ENCODE measurements around the gene NEK3. TPM values are rescaled to one million over a fixed set of nuclear protein-coding genes. Genes with fewer than 3 reads are reported as not detected.

The NEK3 gene
- total and polyA plus RNA-seq, 5 donors from 2014 or later = 4.2 to 17.2 (median 6.9) TPM

DNA sequence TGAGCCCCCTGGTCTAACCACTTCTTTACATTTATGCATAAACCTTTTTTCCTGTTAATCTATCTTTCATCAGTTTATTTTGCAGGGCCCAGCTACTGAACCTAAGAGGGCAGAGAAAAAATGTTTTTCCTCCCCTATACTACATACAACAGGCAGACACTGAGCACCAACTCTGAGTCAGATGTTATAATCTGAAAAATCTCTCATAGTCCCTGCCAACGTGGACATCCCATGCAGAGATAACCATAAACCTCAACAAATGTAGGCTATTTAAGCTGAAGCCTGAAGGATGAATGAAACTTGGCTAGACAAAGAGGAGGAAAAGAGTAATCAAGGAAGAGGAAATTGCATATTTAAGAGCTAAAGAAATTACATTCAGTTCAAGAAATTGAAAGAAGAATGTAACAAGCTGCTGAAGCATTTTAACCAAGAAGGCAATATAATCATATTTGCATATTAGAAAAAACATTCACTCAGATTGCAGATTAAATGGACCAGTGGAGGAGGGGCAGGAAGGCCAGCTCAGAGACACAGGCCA is 2.6 kb downstream of the NEK3 start:
- no peaks in the 10 kb centered on the region for H3K27me3 ChIP-seq (ENCODE audit: control insufficient read depth, insufficient read depth, low read length)
- Mint-ChIP-seq H3K9me3 (no peaks in the 10 kb centered on the region), H3K36me3 (no peaks in the 10 kb centered on the region), H3K27me3 (no peaks in the 10 kb centered on the region), H3K4me3 (peak overlapping the region; percentile 12 to 89 (median 56)), H3K27ac (peak overlapping the region in 2 of 3 donors; percentile 2 to 3), H3K4me1 (peaks cover 22 to 35% (median 26%) of the 10 kb centered on the region in 4 donors)
- no peaks in the 10 kb centered on the region for H3K36me3 ChIP-seq (ENCODE audit: control insufficient read depth, insufficient read depth, low read length)
- H3K4me3 ChIP-seq (ENCODE audit: low read depth, low read length) = no peak overlapping the region
- no peak overlapping the region for H3K27ac ChIP-seq (ENCODE audit: insufficient read depth, low read length, poor library complexity, severe bottlenecking)
- no peak for DNase-seq
- H3K9me3 ChIP-seq (ENCODE audit: control insufficient read depth in 2 of 2, low read length in 2 of 2) = no peaks in the 10 kb centered on the region
- ATAC-seq (ENCODE audit: low read depth in 2 of 2) = no peak
- peaks cover 17% of the 10 kb centered on the region for H3K4me1 ChIP-seq (ENCODE audit: control insufficient read depth, insufficient read depth, low read length, poor library complexity, severe bottlenecking)

DNA sequence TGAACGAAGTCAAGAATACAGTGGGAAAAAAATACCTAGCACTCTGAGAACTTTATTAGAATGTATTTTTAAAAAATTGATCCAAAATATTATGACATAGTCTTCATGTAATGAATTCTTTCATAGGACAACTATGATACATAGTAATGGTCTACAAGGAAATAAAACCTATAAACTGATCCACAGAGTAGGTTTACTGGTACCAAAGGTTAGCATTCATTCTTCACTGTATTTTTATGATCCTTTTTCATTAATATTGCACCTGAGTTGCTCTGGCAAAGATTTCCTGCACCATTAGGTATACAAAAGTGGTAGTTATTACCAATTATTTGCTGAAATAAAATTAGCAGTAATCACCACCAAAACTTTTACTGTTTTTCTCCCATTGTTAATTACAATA is 4.2 kb downstream of the NEK3 start:
- no peak overlapping the region for H3K27ac Mint-ChIP-seq
- peaks cover 5% of the 10 kb centered on the region for H3K36me3 ChIP-seq (ENCODE audit: control insufficient read depth, insufficient read depth, low read length)
- H3K4me3 Mint-ChIP-seq = no peak overlapping the region

DNA sequence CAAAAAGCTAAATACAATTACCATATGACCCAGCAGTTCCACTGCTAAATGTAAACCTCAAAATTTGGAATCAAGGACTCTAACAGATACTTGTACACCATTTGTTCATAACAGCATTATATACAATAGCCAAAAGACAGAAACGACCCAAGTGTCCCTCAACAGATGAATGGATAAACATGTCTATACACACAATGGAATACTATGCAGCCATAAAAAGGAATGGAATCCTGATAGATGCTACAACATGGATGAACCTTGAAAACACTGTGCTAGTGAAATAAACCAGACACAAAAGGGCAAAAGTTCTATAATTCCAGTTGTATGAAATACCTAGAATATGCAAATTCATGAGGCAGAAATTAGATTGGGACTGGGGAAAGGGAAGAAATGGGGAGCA is 12.2 kb downstream of the NEK3 start:
- peaks cover 0 to 2% of the 10 kb centered on the region in 2 experiments for H3K9me3 ChIP-seq (ENCODE audit: control insufficient read depth in 2 of 2, low read length in 2 of 2)
- no peaks in the 10 kb centered on the region for H3K27me3 ChIP-seq (ENCODE audit: control insufficient read depth, insufficient read depth, low read length)
- Mint-ChIP-seq H3K27me3 (no peaks in the 10 kb centered on the region), H3K36me3 (peaks cover 18% of the 10 kb centered on the region), H3K4me3 (no peak overlapping the region), H3K9me3 (peaks cover 0 to 3% (median 0%) of the 10 kb centered on the region in 7 donors), H3K4me1 (no peaks in the 10 kb centered on the region), H3K27ac (no peak overlapping the region)
- H3K4me3 ChIP-seq (ENCODE audit: low read depth, low read length) = no peak overlapping the region
- no peak for DNase-seq
- H3K4me1 ChIP-seq (ENCODE audit: control insufficient read depth, insufficient read depth, low read length, poor library complexity, severe bottlenecking) = no peaks in the 10 kb centered on the region
- H3K27ac ChIP-seq (ENCODE audit: insufficient read depth, low read length, poor library complexity, severe bottlenecking) = no peak overlapping the region
- H3K36me3 ChIP-seq (ENCODE audit: control insufficient read depth, insufficient read depth, low read length) = peaks cover 8% of the 10 kb centered on the region
- no peak for ATAC-seq (ENCODE audit: low read depth in 2 of 2)

More for the DNA sequence above, 4.2 kb downstream of the NEK3 start:
- H3K27me3 Mint-ChIP-seq = no peaks in the 10 kb centered on the region
- Histone ChIP-seq H3K27ac (ENCODE audit: insufficient read depth, low read length, poor library complexity, severe bottlenecking) (no peak overlapping the region), H3K4me1 (ENCODE audit: control insufficient read depth, insufficient read depth, low read length, poor library complexity, severe bottlenecking) (peaks cover 16% of the 10 kb centered on the region), H3K9me3 (ENCODE audit: control insufficient read depth in 2 of 2, low read length in 2 of 2) (no peaks in the 10 kb centered on the region), H3K27me3 (ENCODE audit: control insufficient read depth, insufficient read depth, low read length) (no peaks in the 10 kb centered on the region), H3K4me3 (ENCODE audit: low read depth, low read length) (no peak overlapping the region)
- H3K9me3 Mint-ChIP-seq = no peaks in the 10 kb centered on the region
- peaks cover 22 to 35% (median 26%) of the 10 kb centered on the region in 4 donors for H3K4me1 Mint-ChIP-seq
- H3K36me3 Mint-ChIP-seq = peaks cover 4% of the 10 kb centered on the region
- DNase-seq (no peak), ATAC-seq (ENCODE audit: low read depth in 2 of 2) (no peak)

DNA sequence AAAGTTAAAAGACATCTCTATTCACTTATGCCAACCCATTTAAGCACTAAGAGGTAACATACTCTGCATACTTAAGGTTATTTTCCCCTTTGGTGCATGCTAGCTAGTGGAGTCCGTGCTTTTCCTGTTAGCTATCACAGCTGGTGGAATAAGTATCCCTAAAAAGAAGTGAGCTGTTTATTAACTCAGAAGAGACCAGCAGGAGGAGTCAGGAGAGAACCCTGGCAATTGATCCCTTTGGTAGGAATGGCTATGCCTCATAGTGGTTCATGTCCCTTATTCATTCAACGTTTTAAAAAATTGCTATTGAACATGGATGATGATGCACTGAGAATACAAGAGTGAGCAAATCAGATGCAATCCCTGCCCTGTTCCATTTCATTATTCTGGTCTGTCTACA is 18.1 kb downstream of the NEK3 start:
- H3K4me3 Mint-ChIP-seq = no peak overlapping the region
- peaks cover 3% of the 10 kb centered on the region for H3K36me3 ChIP-seq (ENCODE audit: control insufficient read depth, insufficient read depth, low read length)
- no peak for DNase-seq
- peaks cover 0 to 5% (median 0%) of the 10 kb centered on the region in 4 donors for H3K4me1 Mint-ChIP-seq
- H3K9me3 ChIP-seq (ENCODE audit: control insufficient read depth in 2 of 2, low read length in 2 of 2) = no peaks in the 10 kb centered on the region
- H3K4me3 ChIP-seq (ENCODE audit: low read depth, low read length) = no peak overlapping the region
- no peaks in the 10 kb centered on the region for H3K9me3 Mint-ChIP-seq
- no peaks in the 10 kb centered on the region for H3K4me1 ChIP-seq (ENCODE audit: control insufficient read depth, insufficient read depth, low read length, poor library complexity, severe bottlenecking)
- no peaks in the 10 kb centered on the region for H3K27me3 Mint-ChIP-seq
- no peaks in the 10 kb centered on the region for H3K27me3 ChIP-seq (ENCODE audit: control insufficient read depth, insufficient read depth, low read length)
- no peak overlapping the region for H3K27ac ChIP-seq (ENCODE audit: insufficient read depth, low read length, poor library complexity, severe bottlenecking)
- no peak overlapping the region for H3K27ac Mint-ChIP-seq
- no peak for ATAC-seq (ENCODE audit: low read depth in 2 of 2)
- peaks cover 20% of the 10 kb centered on the region for H3K36me3 Mint-ChIP-seq

DNA sequence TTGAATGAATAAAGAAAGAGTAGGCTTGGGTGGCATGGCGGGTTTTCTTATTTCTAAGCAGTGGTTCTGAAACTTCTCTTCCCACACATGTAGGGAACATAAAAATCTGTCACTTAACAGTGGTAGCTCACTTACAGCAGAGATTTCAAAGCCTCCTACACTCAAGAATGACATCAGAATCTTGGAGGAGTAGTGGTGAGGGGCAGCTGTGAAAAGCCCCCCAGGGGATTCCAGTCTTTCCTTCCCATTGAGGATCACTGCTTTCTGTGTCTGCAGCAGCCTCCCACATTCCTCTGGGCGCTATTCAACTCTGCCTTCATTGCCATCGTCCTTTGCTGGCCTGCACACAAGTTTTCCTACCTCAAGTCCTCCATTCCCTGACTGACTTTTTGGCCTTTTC is 21.9 kb downstream of the NEK3 start:
- Histone ChIP-seq H3K27me3 (ENCODE audit: control insufficient read depth, insufficient read depth, low read length) (no peaks in the 10 kb centered on the region), H3K27ac (ENCODE audit: insufficient read depth, low read length, poor library complexity, severe bottlenecking) (no peak overlapping the region), H3K4me1 (ENCODE audit: control insufficient read depth, insufficient read depth, low read length, poor library complexity, severe bottlenecking) (no peaks in the 10 kb centered on the region), H3K9me3 (ENCODE audit: control insufficient read depth in 2 of 2, low read length in 2 of 2) (no peaks in the 10 kb centered on the region), H3K4me3 (ENCODE audit: low read depth, low read length) (no peak overlapping the region), H3K36me3 (ENCODE audit: control insufficient read depth, insufficient read depth, low read length) (peaks cover 12% of the 10 kb centered on the region)
- ATAC-seq (ENCODE audit: low read depth in 2 of 2) (no peak), DNase-seq (no peak)
- Mint-ChIP-seq H3K27me3 (no peaks in the 10 kb centered on the region), H3K9me3 (no peaks in the 10 kb centered on the region), H3K27ac (peak overlapping the region in 1 of 3 donors; percentile 29), H3K36me3 (peaks cover 21% of the 10 kb centered on the region), H3K4me1 (peaks cover 0 to 5% (median 0%) of the 10 kb centered on the region in 4 donors), H3K4me3 (no peak overlapping the region)

DNA sequence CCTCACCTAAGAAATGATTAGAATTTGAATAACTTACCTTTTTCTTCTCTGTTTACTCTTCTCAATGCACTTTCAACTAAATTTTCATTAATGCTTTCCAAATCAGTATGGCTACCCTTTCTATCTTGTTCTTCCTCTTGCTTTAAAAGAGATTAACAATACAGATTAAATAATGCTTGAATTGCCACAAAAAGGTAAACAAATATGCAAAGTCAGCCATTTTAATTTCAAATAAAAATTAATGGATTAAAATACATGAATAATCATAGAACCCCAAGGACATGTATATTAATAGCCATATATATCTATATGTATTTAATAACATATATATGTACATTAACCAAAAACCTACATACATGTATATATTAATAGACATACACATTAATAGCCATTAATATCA is 22.6 kb downstream of the NEK3 start:
- ATAC-seq (ENCODE audit: low read depth in 2 of 2) (no peak), DNase-seq (no peak)
- H3K4me1 Mint-ChIP-seq = peaks cover 0 to 5% (median 0%) of the 10 kb centered on the region in 4 donors
- H3K4me3 Mint-ChIP-seq = no peak overlapping the region
- Histone ChIP-seq H3K4me1 (ENCODE audit: control insufficient read depth, insufficient read depth, low read length, poor library complexity, severe bottlenecking) (no peaks in the 10 kb centered on the region), H3K9me3 (ENCODE audit: control insufficient read depth in 2 of 2, low read length in 2 of 2) (no peaks in the 10 kb centered on the region), H3K27ac (ENCODE audit: insufficient read depth, low read length, poor library complexity, severe bottlenecking) (no peak overlapping the region), H3K27me3 (ENCODE audit: control insufficient read depth, insufficient read depth, low read length) (no peaks in the 10 kb centered on the region), H3K36me3 (ENCODE audit: control insufficient read depth, insufficient read depth, low read length) (peaks cover 18% of the 10 kb centered on the region), H3K4me3 (ENCODE audit: low read depth, low read length) (no peak overlapping the region)
- no peak overlapping the region for H3K27ac Mint-ChIP-seq
- H3K36me3 Mint-ChIP-seq = peaks cover 26% of the 10 kb centered on the region
- no peaks in the 10 kb centered on the region for H3K27me3 Mint-ChIP-seq
- no peaks in the 10 kb centered on the region for H3K9me3 Mint-ChIP-seq

DNA sequence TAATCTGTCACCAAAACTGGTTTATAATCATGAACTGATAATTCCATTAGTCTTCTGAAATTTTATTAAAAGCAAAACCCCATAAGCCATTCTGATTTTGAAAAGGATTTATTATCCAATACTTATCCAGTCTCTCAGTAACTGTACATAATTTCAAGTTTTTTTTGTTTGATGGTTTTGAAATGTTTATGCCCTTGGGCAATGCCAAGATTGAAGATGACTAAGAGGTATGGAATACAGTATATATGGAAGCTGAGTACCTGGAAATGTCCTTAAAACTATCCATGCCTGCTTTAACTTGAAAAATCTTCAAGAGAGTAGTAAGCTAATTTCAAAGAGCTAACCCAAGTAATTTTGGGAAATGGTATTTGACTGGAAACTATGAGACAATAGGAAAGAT is 28.8 kb downstream of the NEK3 start:
- H3K4me3 ChIP-seq (ENCODE audit: low read depth, low read length) = no peak overlapping the region
- H3K27ac ChIP-seq (ENCODE audit: insufficient read depth, low read length, poor library complexity, severe bottlenecking) = no peak overlapping the region
- H3K9me3 ChIP-seq (ENCODE audit: control insufficient read depth in 2 of 2, low read length in 2 of 2) = no peaks in the 10 kb centered on the region
- Mint-ChIP-seq H3K36me3 (peaks cover 17% of the 10 kb centered on the region), H3K27ac (no peak overlapping the region), H3K4me3 (no peak overlapping the region), H3K9me3 (no peaks in the 10 kb centered on the region), H3K27me3 (peaks cover 28% of the 10 kb centered on the region), H3K4me1 (peaks cover 4 to 21% (median 8%) of the 10 kb centered on the region in 4 donors)
- peaks cover 6% of the 10 kb centered on the region for H3K27me3 ChIP-seq (ENCODE audit: control insufficient read depth, insufficient read depth, low read length)
- ATAC-seq (ENCODE audit: low read depth in 2 of 2) = no peak
- H3K4me1 ChIP-seq (ENCODE audit: control insufficient read depth, insufficient read depth, low read length, poor library complexity, severe bottlenecking) = peaks cover 18% of the 10 kb centered on the region
- no peak for DNase-seq
- peaks cover 20% of the 10 kb centered on the region for H3K36me3 ChIP-seq (ENCODE audit: control insufficient read depth, insufficient read depth, low read length)
